ENCODE data around the gene TLR1. TPM values are rescaled to one million over a fixed set of nuclear protein-coding genes. Genes with fewer than 3 reads are reported as not detected.

Gene TLR1
- total RNA-seq, 1 experiment from 2014 or later: 0.28 TPM

DNA sequence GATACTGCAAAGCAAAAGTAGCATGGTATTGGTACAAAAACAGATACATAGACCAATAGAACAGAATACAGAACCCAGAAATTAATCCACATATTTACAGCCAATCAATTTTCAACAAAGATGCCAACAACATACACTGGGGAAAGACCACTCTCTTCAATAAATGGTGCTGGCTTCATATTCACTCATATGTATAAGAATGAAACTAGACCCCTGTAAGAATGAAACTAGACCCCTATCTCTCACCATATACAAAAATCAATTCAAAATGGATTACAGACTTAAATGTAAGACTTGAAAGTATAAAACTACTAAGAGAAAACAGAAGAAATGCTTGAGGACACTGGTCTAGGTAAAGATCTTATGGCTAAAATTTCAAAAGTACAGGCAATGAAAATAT is 32.7 kb upstream of the TLR1 start (continued):
- TF ChIP-seq, protein P1, sequence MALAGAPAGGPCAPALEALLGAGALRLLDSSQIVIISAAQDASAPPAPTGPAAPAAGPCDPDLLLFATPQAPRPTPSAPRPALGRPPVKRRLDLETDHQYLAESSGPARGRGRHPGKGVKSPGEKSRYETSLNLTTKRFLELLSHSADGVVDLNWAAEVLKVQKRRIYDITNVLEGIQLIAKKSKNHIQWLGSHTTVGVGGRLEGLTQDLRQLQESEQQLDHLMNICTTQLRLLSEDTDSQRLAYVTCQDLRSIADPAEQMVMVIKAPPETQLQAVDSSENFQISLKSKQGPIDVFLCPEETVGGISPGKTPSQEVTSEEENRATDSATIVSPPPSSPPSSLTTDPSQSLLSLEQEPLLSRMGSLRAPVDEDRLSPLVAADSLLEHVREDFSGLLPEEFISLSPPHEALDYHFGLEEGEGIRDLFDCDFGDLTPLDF (CRISPR knock-in tag; IDR thresholded peaks at IDR 0.05): no peak
- TF ChIP-seq ZNF219 (CRISPR knock-in tag; IDR thresholded peaks at IDR 0.05; ENCODE audit: borderline replicate concordance): no peak

DNA sequence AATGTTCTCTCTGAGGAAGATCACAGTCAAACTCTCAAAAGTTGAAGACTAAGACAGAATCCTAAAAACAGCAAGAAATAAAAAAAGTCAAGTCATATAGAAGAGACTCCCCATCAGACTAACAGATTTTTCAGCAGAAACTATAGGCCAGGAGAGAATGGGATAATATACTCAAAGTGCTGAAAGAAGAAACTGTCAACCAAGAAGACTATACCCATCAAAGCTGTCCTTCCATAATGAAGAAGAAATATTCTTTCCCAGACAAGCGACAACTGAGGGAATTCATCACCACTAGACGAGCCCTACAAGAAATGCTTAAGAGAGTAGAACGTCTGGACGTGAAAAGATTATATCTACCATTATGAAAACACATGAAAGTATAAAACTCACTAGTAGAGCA is 30.0 kb upstream of the TLR1 start:
- TF ChIP-seq EMX1 (CRISPR knock-in tag; IDR thresholded peaks at IDR 0.05) (no peak), ZNF232 (CRISPR knock-in tag; IDR thresholded peaks at IDR 0.05) (no peak)
- TF ChIP-seq, protein P2, sequence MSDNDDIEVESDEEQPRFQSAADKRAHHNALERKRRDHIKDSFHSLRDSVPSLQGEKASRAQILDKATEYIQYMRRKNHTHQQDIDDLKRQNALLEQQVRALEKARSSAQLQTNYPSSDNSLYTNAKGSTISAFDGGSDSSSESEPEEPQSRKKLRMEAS (CRISPR knock-in tag; IDR thresholded peaks at IDR 0.05): no peak
- TF ChIP-seq, protein P3, sequence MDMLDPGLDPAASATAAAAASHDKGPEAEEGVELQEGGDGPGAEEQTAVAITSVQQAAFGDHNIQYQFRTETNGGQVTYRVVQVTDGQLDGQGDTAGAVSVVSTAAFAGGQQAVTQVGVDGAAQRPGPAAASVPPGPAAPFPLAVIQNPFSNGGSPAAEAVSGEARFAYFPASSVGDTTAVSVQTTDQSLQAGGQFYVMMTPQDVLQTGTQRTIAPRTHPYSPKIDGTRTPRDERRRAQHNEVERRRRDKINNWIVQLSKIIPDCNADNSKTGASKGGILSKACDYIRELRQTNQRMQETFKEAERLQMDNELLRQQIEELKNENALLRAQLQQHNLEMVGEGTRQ (CRISPR knock-in tag; IDR thresholded peaks at IDR 0.05): no peak
- CTCF ChIA-PET: no interaction called here

DNA sequence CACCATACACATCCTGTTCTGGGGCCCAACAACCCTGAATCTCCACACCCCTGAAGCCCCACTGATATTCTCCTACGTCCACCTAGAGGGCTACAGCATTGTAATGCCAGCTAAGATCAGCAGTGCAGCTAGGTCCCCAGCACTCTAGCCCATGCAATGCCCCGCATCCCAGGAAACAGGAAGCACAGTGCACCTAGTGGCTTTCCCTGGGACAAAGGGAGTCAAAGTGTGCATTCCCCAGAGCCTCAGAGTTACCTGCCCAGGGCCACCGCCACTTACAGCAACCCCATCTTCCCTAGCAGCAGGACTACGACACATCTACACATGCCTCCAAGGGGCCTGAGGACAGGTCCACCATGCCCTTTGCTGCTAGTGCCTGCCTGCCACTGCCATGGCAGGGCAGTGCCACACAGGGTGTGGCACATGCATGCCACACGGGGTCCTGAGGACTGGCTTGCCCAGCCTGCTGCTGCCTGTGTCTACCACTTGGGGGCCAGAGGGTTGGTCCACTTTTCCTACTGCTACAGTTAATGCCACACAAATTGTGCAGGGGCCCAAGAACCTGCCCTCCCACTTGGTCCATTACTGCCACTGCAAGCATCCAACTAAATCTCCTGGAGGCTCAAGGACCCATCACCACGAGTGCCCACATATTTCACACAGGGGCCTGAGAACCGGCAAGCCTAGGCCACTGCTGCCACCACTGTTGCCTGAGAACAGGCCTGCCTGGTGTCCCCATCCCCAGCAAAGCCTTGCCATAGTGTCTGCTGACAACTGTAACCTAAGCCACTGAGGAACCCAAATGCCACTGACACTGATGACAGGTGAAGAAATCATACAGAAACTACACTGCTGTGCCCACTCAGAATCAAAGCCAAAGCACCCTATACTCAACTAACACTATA is 28.3 kb upstream of the TLR1 start:
- POLR2A ChIA-PET: no interaction called here
- Mint-ChIP-seq H3K4me3 (no peak overlapping the region), H3K36me3 (no peaks in the 10 kb centered on the region), H3K27ac (no peak overlapping the region), H3K4me1 (peaks cover 2% of the 10 kb centered on the region), H3K27me3 (ENCODE audit: low read depth) (no peaks in the 10 kb centered on the region), H3K9me3 (peaks cover 21% of the 10 kb centered on the region)
- ATAC-seq: peak; percentile 92
- DNase-seq (ENCODE audit: low spot score): peak; percentile 17
- CTCF ChIA-PET: no interaction called here
- TF ChIP-seq, protein P4, sequence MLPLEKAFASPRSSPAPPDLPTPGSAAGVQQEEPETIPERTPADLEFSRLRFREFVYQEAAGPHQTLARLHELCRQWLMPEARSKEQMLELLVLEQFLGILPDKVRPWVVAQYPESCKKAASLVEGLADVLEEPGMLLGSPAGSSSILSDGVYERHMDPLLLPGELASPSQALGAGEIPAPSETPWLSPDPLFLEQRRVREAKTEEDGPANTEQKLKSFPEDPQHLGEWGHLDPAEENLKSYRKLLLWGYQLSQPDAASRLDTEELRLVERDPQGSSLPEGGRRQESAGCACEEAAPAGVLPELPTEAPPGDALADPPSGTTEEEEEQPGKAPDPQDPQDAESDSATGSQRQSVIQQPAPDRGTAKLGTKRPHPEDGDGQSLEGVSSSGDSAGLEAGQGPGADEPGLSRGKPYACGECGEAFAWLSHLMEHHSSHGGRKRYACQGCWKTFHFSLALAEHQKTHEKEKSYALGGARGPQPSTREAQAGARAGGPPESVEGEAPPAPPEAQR (CRISPR knock-in tag; IDR thresholded peaks at IDR 0.05): no peak
- TF ChIP-seq JAZF1 (CRISPR knock-in tag; IDR thresholded peaks at IDR 0.05) (no peak), FOXJ3 (CRISPR knock-in tag; IDR thresholded peaks at IDR 0.05; ENCODE audit: borderline replicate concordance) (no peak), ZNF396 (CRISPR knock-in tag; IDR thresholded peaks at IDR 0.05; ENCODE audit: borderline replicate concordance) (no peak), ZNF423 (CRISPR knock-in tag; IDR thresholded peaks at IDR 0.05) (no peak), ZNF232 (CRISPR knock-in tag; IDR thresholded peaks at IDR 0.05) (no peak), ELF4 (CRISPR knock-in tag; IDR thresholded peaks at IDR 0.05; ENCODE audit: low read depth) (no peak), ZNF263 (CRISPR knock-in tag; IDR thresholded peaks at IDR 0.05; ENCODE audit: low read depth) (no peak)
- TF ChIP-seq, protein P5, sequence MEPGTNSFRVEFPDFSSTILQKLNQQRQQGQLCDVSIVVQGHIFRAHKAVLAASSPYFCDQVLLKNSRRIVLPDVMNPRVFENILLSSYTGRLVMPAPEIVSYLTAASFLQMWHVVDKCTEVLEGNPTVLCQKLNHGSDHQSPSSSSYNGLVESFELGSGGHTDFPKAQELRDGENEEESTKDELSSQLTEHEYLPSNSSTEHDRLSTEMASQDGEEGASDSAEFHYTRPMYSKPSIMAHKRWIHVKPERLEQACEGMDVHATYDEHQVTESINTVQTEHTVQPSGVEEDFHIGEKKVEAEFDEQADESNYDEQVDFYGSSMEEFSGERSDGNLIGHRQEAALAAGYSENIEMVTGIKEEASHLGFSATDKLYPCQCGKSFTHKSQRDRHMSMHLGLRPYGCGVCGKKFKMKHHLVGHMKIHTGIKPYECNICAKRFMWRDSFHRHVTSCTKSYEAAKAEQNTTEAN (CRISPR knock-in tag; IDR thresholded peaks at IDR 0.05): no peak
- TF ChIP-seq, protein P6, sequence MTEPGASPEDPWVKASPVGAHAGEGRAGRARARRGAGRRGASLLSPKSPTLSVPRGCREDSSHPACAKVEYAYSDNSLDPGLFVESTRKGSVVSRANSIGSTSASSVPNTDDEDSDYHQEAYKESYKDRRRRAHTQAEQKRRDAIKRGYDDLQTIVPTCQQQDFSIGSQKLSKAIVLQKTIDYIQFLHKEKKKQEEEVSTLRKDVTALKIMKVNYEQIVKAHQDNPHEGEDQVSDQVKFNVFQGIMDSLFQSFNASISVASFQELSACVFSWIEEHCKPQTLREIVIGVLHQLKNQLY (CRISPR knock-in tag; IDR thresholded peaks at IDR 0.05): no peak
- TF ChIP-seq, protein P7, sequence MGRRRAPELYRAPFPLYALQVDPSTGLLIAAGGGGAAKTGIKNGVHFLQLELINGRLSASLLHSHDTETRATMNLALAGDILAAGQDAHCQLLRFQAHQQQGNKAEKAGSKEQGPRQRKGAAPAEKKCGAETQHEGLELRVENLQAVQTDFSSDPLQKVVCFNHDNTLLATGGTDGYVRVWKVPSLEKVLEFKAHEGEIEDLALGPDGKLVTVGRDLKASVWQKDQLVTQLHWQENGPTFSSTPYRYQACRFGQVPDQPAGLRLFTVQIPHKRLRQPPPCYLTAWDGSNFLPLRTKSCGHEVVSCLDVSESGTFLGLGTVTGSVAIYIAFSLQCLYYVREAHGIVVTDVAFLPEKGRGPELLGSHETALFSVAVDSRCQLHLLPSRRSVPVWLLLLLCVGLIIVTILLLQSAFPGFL (CRISPR knock-in tag; IDR thresholded peaks at IDR 0.05; ENCODE audit: borderline replicate concordance): no peak
- TF ChIP-seq, protein P8, sequence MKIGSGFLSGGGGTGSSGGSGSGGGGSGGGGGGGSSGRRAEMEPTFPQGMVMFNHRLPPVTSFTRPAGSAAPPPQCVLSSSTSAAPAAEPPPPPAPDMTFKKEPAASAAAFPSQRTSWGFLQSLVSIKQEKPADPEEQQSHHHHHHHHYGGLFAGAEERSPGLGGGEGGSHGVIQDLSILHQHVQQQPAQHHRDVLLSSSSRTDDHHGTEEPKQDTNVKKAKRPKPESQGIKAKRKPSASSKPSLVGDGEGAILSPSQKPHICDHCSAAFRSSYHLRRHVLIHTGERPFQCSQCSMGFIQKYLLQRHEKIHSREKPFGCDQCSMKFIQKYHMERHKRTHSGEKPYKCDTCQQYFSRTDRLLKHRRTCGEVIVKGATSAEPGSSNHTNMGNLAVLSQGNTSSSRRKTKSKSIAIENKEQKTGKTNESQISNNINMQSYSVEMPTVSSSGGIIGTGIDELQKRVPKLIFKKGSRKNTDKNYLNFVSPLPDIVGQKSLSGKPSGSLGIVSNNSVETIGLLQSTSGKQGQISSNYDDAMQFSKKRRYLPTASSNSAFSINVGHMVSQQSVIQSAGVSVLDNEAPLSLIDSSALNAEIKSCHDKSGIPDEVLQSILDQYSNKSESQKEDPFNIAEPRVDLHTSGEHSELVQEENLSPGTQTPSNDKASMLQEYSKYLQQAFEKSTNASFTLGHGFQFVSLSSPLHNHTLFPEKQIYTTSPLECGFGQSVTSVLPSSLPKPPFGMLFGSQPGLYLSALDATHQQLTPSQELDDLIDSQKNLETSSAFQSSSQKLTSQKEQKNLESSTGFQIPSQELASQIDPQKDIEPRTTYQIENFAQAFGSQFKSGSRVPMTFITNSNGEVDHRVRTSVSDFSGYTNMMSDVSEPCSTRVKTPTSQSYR (CRISPR knock-in tag; IDR thresholded peaks at IDR 0.05): no peak
- TF ChIP-seq, protein P9, sequence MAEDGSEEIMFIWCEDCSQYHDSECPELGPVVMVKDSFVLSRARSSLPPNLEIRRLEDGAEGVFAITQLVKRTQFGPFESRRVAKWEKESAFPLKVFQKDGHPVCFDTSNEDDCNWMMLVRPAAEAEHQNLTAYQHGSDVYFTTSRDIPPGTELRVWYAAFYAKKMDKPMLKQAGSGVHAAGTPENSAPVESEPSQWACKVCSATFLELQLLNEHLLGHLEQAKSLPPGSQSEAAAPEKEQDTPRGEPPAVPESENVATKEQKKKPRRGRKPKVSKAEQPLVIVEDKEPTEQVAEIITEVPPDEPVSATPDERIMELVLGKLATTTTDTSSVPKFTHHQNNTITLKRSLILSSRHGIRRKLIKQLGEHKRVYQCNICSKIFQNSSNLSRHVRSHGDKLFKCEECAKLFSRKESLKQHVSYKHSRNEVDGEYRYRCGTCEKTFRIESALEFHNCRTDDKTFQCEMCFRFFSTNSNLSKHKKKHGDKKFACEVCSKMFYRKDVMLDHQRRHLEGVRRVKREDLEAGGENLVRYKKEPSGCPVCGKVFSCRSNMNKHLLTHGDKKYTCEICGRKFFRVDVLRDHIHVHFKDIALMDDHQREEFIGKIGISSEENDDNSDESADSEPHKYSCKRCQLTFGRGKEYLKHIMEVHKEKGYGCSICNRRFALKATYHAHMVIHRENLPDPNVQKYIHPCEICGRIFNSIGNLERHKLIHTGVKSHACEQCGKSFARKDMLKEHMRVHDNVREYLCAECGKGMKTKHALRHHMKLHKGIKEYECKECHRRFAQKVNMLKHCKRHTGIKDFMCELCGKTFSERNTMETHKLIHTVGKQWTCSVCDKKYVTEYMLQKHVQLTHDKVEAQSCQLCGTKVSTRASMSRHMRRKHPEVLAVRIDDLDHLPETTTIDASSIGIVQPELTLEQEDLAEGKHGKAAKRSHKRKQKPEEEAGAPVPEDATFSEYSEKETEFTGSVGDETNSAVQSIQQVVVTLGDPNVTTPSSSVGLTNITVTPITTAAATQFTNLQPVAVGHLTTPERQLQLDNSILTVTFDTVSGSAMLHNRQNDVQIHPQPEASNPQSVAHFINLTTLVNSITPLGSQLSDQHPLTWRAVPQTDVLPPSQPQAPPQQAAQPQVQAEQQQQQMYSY (CRISPR knock-in tag; IDR thresholded peaks at IDR 0.05): no peak

More for the DNA sequence above, 30.0 kb upstream of the TLR1 start:
- H3K36me3 Mint-ChIP-seq: no peaks in the 10 kb centered on the region
- no peak overlapping the region for H3K27ac Mint-ChIP-seq
- no peaks in the 10 kb centered on the region for H3K27me3 Mint-ChIP-seq (ENCODE audit: low read depth)
- POLR2A ChIA-PET: no interaction called here
- ATAC-seq: no peak
- peaks cover 9% of the 10 kb centered on the region for H3K4me1 Mint-ChIP-seq
- H3K4me3 Mint-ChIP-seq: no peak overlapping the region
- DNase-seq (ENCODE audit: low spot score): no peak
- H3K9me3 Mint-ChIP-seq: peaks cover 21% of the 10 kb centered on the region
